Posterior cingulate gyrus (tissue), 11 donors: ENCODE measurements around the gene TEX50.
"Not testable (repeated sequence)": the region's sequence is repeated elsewhere in the genome, so short reads cannot be mapped to it uniquely, and the experiment has no call there.

Source experiments
- DNase-seq, 10 donors: peaks; one replicate each; pipeline versions ENCODE4 v3.0.0 to v3.0.0-alpha.2; 2020 to 2021; ENCODE audit warnings: mixed read lengths in 3 of 10
- intact Hi-C: fragments of 100-400 bp; cut with DNase I; formaldehyde crosslinking; loops from one replicate; pipeline ENCODE4 v1.15.1; 2023

The TEX50 gene

DNA sequence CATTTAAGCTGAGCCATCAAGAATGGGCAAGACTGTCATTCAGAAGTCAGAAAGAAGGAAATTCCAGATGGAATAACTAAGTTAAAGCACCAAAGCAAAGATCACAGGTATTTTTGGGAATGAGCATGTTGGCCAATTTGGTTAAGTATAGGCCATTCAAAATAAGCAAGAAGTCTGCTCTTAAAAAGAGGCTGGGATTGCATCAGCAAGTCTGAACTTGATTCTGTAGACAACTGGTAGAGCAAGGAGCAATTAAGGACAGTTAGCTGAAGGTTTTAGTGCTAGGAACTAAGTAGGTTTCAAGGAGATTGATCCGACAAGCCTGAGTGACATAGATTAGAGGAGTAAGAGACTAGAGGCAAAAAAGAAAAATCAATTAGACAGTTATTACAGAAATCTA lies 26.1 kb downstream of the TEX50 start:
- no peak for DNase-seq
- intact Hi-C loops: no loop called here

DNA sequence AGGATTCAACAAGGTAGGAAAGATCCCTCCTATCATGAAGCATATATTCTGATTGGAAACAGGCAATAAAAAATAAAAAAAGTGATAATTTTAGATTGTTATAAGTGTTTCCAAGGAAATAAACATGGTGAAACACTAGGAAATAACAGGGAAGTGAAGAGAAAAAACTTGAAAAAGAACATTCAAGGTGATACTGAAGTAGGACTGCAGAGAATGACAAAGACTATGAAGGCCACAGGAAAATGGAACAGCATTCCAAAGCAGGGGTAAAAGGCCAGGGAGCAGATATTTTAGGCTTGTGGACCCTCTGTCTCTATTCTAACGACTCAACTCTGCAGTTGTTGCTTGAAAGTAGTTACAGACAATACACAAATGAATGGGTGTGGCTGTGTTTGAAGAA lies 26.6 kb downstream of the TEX50 start:
- intact Hi-C loops: no loop called here
- no peak for DNase-seq

DNA sequence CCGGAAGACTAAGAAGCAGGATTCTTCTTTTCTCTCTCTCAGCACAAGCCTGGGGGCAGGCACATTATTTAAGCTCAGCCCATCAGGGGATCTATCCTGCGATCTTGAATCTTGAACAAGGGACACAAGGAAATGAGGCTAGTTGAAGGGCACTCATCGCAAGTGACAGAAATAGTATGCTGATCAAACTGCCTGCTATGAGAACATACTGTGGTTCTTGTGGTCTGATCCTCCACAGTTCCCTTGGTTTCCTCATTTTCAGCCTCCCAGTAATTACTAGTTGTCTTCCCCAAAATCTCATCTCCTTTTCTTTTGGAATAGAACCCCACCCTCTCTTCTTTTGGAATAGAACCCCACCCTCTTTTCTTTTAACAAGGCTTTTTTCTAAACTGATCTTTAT lies 28.0 kb downstream of the TEX50 start:
- DNase-seq: no peak
- intact Hi-C loops: no loop called here

DNA sequence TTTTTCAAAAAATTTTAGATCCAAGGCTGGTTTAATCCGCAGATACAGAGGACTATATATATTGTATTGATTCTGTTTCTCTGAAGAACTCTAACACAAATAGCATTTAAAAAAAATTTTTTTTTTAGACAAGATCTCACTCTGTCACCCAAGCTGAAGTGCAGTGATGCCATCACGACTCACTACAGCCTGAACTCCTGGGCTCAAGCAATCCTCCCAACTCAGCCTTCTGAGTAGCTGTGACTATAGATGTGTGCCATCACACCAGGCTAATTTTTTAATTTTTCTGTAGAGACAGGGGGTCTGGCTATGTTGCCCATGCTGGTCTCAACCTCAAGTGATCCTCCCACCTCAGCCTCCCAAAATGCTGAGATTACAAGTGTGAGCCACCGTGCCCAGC lies 31.5 kb downstream of the TEX50 start:
- intact Hi-C loops: no loop called here
- no peak for DNase-seq

- intact Hi-C loops: no loop called here
- DNase-seq: peak; percentile 33 to 96 (median 66)
Observed at GRCh38 chr1:173669491-173669941, 34.4 kb downstream of the TEX50 start, which contains the start of gene ANKRD45. TSS of gene ANKRD45 (minus strand) at chr1:173669851. CDS start at chr1:173659418, 10,433 bp downstream.

GRCh38 chr1:173674496-173674895 lies 39.4 kb downstream of the TEX50 start:
- intact Hi-C loops: not testable (repeated sequence)

GRCh38 chr1:173680152-173680551 lies 45.0 kb downstream of the TEX50 start:
- DNase-seq, intact Hi-C loops: not testable (repeated sequence)

More at GRCh38 chr1:173674496-173674895, 39.4 kb downstream of the TEX50 start:
- DNase-seq: not testable (repeated sequence)

DNA sequence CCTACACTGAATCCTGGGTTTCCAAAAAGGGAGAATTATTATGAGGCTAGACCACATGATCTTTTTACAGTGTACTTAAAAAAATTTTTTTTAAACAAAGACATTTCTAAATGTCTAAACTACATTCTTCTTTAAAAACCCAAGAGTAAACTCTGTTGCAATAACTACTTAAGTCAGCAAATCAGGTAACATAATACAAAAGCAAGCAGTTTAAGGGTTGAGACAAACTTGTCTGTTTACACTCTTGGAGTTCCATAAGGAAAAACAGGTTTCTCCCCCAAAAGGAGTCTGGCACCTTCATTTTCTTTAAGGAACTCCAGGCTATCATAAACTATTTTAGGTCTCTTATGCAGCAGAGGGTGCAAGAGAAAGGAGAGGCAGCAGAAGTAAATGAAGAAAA lies 47.0 kb downstream of the TEX50 start:
- no peak for DNase-seq
- intact Hi-C loops: no loop called here

DNA sequence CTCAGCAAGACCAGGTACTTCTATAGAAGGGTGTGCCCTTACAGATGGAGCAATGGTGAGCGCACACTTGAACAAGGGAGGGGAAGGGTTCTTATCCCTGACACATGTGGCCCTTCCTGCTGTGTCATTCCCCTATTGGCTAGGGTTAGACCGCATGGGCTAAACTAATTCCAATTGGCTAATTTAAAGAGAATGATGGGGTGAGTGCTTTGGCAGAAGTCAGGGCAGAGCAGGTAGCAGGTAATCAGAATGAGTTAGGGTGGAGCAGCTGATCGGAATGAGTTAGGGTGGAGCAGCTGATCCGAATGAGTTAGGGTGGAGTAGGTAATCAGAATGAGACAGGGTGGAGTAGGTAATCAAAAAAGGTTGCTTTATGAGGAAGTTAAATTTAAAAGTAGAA lies 48.7 kb downstream of the TEX50 start:
- intact Hi-C loops, DNase-seq: not testable (repeated sequence)

GRCh38 chr1:173685121-173685520 lies 50.0 kb downstream of the TEX50 start:
- intact Hi-C loops, DNase-seq: not testable (repeated sequence)
